ENCODE results near the gene PARD3B.

PARD3B gene

GRCh38 chr2:204842661-204843485, 297.6 kb downstream of the PARD3B start:
- peaks cover 7% of the 10 kb centered on the region for H3K27me3 ChIP-seq (ENCODE audit: insufficient read depth, low read length, poor library complexity)
- no peaks in the 10 kb centered on the region for H3K9me3 ChIP-seq (ENCODE audit: insufficient read depth, low read length, severe bottlenecking)
- TF ChIP-seq CTCF (IDR thresholded peaks at IDR 0.05; ENCODE audit: borderline replicate concordance, extremely low read depth, low read length, poor library complexity, severe bottlenecking) (no peak), EZH2 (IDR thresholded peaks at IDR 0.05; ENCODE audit: borderline replicate concordance, low read depth, low read length, severe bottlenecking) (peak; percentile 46)
- no peak overlapping the region for H3K9ac ChIP-seq (ENCODE audit: low read depth, low read length)
- no peak for ATAC-seq (ENCODE audit: insufficient read depth, low read depth)
- H3K4me2 ChIP-seq (ENCODE audit: insufficient read depth, low read length), result no peak overlapping the region
- no peaks in the 10 kb centered on the region for H4K20me1 ChIP-seq (ENCODE audit: insufficient read depth, low read length)
- DNase-seq, result no peak
- no peak overlapping the region for H3K27ac ChIP-seq (ENCODE audit: low read length)
- H2AFZ ChIP-seq (ENCODE audit: low read depth, low read length), result no peak overlapping the region
- no peaks in the 10 kb centered on the region for H3K79me2 ChIP-seq (ENCODE audit: insufficient read depth, low read length)
- H3K4me3 ChIP-seq (ENCODE audit: low read depth in 1 of 2, low read length in 2 of 2), result no peak overlapping the region
- no peaks in the 10 kb centered on the region for H3K36me3 ChIP-seq (ENCODE audit: insufficient read depth, low read length)
- no peaks in the 10 kb centered on the region for H3K4me1 ChIP-seq (ENCODE audit: insufficient read depth, low read length)

- no peak overlapping the region for H3K9ac ChIP-seq (ENCODE audit: low read depth, low read length)
- no peak for DNase-seq
These were observed 301.2 kb downstream of the PARD3B start for GRCh38 chr2:204846471-204846870.

GRCh38 chr2:204849892-204850291, 304.6 kb downstream of the PARD3B start:
- DNase-seq (no peak), ATAC-seq (ENCODE audit: insufficient read depth, low read depth) (no peak)
- no peaks in the 10 kb centered on the region for H3K79me2 ChIP-seq (ENCODE audit: insufficient read depth, low read length)
- H3K9ac ChIP-seq (ENCODE audit: low read depth, low read length), result no peak overlapping the region
- no peaks in the 10 kb centered on the region for H3K9me3 ChIP-seq (ENCODE audit: insufficient read depth, low read length, severe bottlenecking)
- H2AFZ ChIP-seq (ENCODE audit: low read depth, low read length), result no peak overlapping the region
- no peaks in the 10 kb centered on the region for H3K4me1 ChIP-seq (ENCODE audit: insufficient read depth, low read length)
- no peak overlapping the region for H3K4me3 ChIP-seq (ENCODE audit: low read depth in 1 of 2, low read length in 2 of 2)
- no peak overlapping the region for H3K4me2 ChIP-seq (ENCODE audit: insufficient read depth, low read length)
- H3K27ac ChIP-seq (ENCODE audit: low read length), result no peak overlapping the region
- no peaks in the 10 kb centered on the region for H4K20me1 ChIP-seq (ENCODE audit: insufficient read depth, low read length)
- no peak for TF ChIP-seq CTCF (IDR thresholded peaks at IDR 0.05; ENCODE audit: borderline replicate concordance, extremely low read depth, low read length, poor library complexity, severe bottlenecking)
- peaks cover 3% of the 10 kb centered on the region for H3K27me3 ChIP-seq (ENCODE audit: insufficient read depth, low read length, poor library complexity)
- no peaks in the 10 kb centered on the region for H3K36me3 ChIP-seq (ENCODE audit: insufficient read depth, low read length)

More at GRCh38 chr2:204846471-204846870, 301.2 kb downstream of the PARD3B start:
- TF ChIP-seq CTCF (IDR thresholded peaks at IDR 0.05; ENCODE audit: borderline replicate concordance, extremely low read depth, low read length, poor library complexity, severe bottlenecking), result no peak
- no peak for TF ChIP-seq EZH2 (IDR thresholded peaks at IDR 0.05; ENCODE audit: borderline replicate concordance, low read depth, low read length, severe bottlenecking)
- Histone ChIP-seq H3K4me2 (ENCODE audit: insufficient read depth, low read length) (no peak overlapping the region), H3K27me3 (ENCODE audit: insufficient read depth, low read length, poor library complexity) (peaks cover 7% of the 10 kb centered on the region), H2AFZ (ENCODE audit: low read depth, low read length) (no peak overlapping the region), H3K79me2 (ENCODE audit: insufficient read depth, low read length) (no peaks in the 10 kb centered on the region), H3K27ac (ENCODE audit: low read length) (no peak overlapping the region), H3K4me1 (ENCODE audit: insufficient read depth, low read length) (no peaks in the 10 kb centered on the region), H3K36me3 (ENCODE audit: insufficient read depth, low read length) (no peaks in the 10 kb centered on the region), H3K4me3 (ENCODE audit: low read depth in 1 of 2, low read length in 2 of 2) (no peak overlapping the region), H3K9me3 (ENCODE audit: insufficient read depth, low read length, severe bottlenecking) (no peaks in the 10 kb centered on the region), H4K20me1 (ENCODE audit: insufficient read depth, low read length) (no peaks in the 10 kb centered on the region)
- no peak for ATAC-seq (ENCODE audit: insufficient read depth, low read depth)

Measured in DND-41 (cell line).